ENCODE results near the gene GPN2. TPM values are rescaled to one million over a fixed set of nuclear protein-coding genes. Genes with fewer than 3 reads are reported as not detected.
A peak's percentile ranks its signal among the peaks of the same experiment; 100 is the strongest.

Gene GPN2
- total and polyA plus RNA-seq, 9 of the 15 experiments (the other 6 are each of a cell fraction or from before 2014, with no cell fraction given), result 9.9 to 58.8 (median 20.4) TPM

DNA sequence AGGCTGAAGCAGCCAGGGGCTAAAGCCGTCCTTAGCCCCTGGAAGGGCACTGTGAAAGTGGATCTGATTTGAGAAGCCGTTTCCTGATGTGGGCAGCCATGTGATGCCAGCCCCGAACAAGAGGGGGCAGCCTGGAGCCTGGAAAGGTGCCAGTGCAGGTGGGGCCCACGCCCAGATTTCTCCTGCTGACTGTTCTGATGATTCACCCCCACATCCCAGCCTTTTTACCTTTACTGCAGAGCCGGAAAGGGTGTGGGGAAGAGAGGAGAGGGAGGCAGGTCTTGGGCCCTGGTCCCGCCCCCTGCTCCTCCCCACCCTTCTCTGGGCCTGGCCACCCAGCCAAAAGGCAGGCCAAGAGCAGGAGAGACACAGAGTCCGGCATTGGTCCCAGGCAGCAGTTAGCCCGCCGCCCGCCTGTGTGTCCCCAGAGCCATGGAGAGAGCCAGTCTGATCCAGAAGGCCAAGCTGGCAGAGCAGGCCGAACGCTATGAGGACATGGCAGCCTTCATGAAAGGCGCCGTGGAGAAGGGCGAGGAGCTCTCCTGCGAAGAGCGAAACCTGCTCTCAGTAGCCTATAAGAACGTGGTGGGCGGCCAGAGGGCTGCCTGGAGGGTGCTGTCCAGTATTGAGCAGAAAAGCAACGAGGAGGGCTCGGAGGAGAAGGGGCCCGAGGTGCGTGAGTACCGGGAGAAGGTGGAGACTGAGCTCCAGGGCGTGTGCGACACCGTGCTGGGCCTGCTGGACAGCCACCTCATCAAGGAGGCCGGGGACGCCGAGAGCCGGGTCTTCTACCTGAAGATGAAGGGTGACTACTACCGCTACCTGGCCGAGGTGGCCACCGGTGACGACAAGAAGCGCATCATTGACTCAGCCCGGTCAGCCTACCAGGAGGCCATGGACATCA, 27.1 kb downstream of the GPN2 start, which contains the start of gene SFN (continued):
- TF ChIP-seq, protein P1, sequence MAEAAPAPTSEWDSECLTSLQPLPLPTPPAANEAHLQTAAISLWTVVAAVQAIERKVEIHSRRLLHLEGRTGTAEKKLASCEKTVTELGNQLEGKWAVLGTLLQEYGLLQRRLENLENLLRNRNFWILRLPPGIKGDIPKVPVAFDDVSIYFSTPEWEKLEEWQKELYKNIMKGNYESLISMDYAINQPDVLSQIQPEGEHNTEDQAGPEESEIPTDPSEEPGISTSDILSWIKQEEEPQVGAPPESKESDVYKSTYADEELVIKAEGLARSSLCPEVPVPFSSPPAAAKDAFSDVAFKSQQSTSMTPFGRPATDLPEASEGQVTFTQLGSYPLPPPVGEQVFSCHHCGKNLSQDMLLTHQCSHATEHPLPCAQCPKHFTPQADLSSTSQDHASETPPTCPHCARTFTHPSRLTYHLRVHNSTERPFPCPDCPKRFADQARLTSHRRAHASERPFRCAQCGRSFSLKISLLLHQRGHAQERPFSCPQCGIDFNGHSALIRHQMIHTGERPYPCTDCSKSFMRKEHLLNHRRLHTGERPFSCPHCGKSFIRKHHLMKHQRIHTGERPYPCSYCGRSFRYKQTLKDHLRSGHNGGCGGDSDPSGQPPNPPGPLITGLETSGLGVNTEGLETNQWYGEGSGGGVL (CRISPR knock-in tag; IDR thresholded peaks at IDR 0.05), result no peak
- TF ChIP-seq ZNF140 (CRISPR knock-in tag; IDR thresholded peaks at IDR 0.05) (no peak), NFATC3 (IDR thresholded peaks at IDR 0.05) (no peak), CLOCK (CRISPR knock-in tag; IDR thresholded peaks at IDR 0.05; ENCODE audit: borderline replicate concordance) (no peak), GATA2 (CRISPR knock-in tag; IDR thresholded peaks at IDR 0.05) (no peak), LARP7 (IDR thresholded peaks at IDR 0.05) (no peak), ZNF77 (CRISPR knock-in tag; IDR thresholded peaks at IDR 0.05) (no peak), KDM2B (CRISPR knock-in tag; IDR thresholded peaks at IDR 0.05) (no peak), TCFL5 (CRISPR knock-in tag; conservative IDR thresholded peaks at IDR 0.05) (no peak), ZBTB26 (CRISPR knock-in tag; IDR thresholded peaks at IDR 0.05) (no peak), ZBED1 (IDR thresholded peaks at IDR 0.05) (no peak), CBFB (CRISPR knock-in tag; IDR thresholded peaks at IDR 0.05) (no peak), GABPB1 (CRISPR knock-in tag; IDR thresholded peaks at IDR 0.05) (peak; percentile 21; the same call in 1 of the 2 replicates), POU5F1 (IDR thresholded peaks at IDR 0.05; ENCODE audit: borderline replicate concordance, low read depth, low read length, partially characterized antibody) (no peak)
- TF ChIP-seq, protein P2, sequence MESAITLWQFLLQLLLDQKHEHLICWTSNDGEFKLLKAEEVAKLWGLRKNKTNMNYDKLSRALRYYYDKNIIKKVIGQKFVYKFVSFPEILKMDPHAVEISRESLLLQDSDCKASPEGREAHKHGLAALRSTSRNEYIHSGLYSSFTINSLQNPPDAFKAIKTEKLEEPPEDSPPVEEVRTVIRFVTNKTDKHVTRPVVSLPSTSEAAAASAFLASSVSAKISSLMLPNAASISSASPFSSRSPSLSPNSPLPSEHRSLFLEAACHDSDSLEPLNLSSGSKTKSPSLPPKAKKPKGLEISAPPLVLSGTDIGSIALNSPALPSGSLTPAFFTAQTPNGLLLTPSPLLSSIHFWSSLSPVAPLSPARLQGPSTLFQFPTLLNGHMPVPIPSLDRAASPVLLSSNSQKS (CRISPR knock-in tag; IDR thresholded peaks at IDR 0.05), result no peak
- TF ChIP-seq, protein P3, sequence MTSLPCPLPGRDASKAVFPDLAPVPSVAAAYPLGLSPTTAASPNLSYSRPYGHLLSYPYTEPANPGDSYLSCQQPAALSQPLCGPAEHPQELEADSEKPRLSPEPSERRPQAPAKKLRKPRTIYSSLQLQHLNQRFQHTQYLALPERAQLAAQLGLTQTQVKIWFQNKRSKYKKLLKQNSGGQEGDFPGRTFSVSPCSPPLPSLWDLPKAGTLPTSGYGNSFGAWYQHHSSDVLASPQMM (CRISPR knock-in tag; IDR thresholded peaks at IDR 0.05), result no peak

Measured in K562 (cell line).